Neural cell (in vitro differentiated cells): ENCODE data around the gene MTHFD1L. TPM values are rescaled to one million over a fixed set of nuclear protein-coding genes. Genes with fewer than 3 reads are reported as not detected.

Experiments used
- H2AFZ ChIP-seq: fragments of 200-600, 300-800 bp; sonication (generic), shearing (Covaris generic); 2 replicates; pipeline ENCODE4 v1.6.0; 2014; ENCODE audit warnings: low read depth, mild to moderate bottlenecking, antibody characterized with exemption, low read length, moderate library complexity
- H3F3A ChIP-seq: fragments of 200-600 bp; shearing (Covaris generic); 2 replicates; pipeline ENCODE4 v1.6.1; 2016; ENCODE audit warnings: mild to moderate bottlenecking, moderate library complexity, mixed read lengths, antibody characterized with exemption, low read length; ENCODE audit not compliant: insufficient read depth, poor library complexity, severe bottlenecking
- H3K27ac ChIP-seq: fragments of 200-600, 300-800 bp; sonication (generic), shearing (Covaris generic); 2 replicates; pipeline ENCODE4 v1.5.1; 2014; ENCODE audit warnings: mild to moderate bottlenecking, low read length, moderate library complexity
- H3K27me3 ChIP-seq: fragments of 300-800, 200-600 bp; sonication (generic), shearing (Covaris generic); 2 replicates; pipeline ENCODE4 v1.6.0; 2014; ENCODE audit warnings: mild to moderate bottlenecking, low read depth, low read length, moderate library complexity; ENCODE audit not compliant: insufficient read depth
- H3K36me3 ChIP-seq: fragments of 300-800, 200-600 bp; sonication (generic), shearing (Covaris generic); 2 replicates; pipeline ENCODE4 v1.5.1; 2014; ENCODE audit warnings: mild to moderate bottlenecking, antibody characterized with exemption, low read length, moderate library complexity; ENCODE audit not compliant: insufficient read depth
- H3K4me2 ChIP-seq: fragments of 300-800, 200-600 bp; sonication (generic), shearing (Covaris generic); 2 replicates; pipeline ENCODE4 v1.6.0; 2014; ENCODE audit warnings: mild to moderate bottlenecking, low read length
- H3K4me3 ChIP-seq: fragments of 300-800, 200-600 bp; sonication (generic), shearing (Covaris generic); 2 replicates; pipeline ENCODE4 v1.5.1; 2014; ENCODE audit warnings: mild to moderate bottlenecking, low read length, moderate library complexity
- H3K79me2 ChIP-seq: fragments of 200-600 bp; shearing (Covaris generic); replicated peaks from 2 replicates; pipeline ENCODE4 v1.6.0; 2014; ENCODE audit warnings: mild to moderate bottlenecking, low read length, moderate library complexity; ENCODE audit not compliant: insufficient read depth
- H3K9ac ChIP-seq: fragments of 300-800, 200-600 bp; sonication (generic), shearing (Covaris generic); 2 replicates; pipeline ENCODE4 v1.6.1; 2016; ENCODE audit warnings: mild to moderate bottlenecking, low read length, mixed read lengths
- H3K9me2 ChIP-seq: fragments of 200-600 bp; shearing (Covaris generic); 2 replicates; pipeline ENCODE4 v1.6.1; 2016; ENCODE audit warnings: mild to moderate bottlenecking, low read length, mixed read lengths; ENCODE audit not compliant: insufficient read depth
- H3K9me3 ChIP-seq: fragments of 200-600, 300-800 bp; sonication (generic), shearing (Covaris generic); 2 replicates; pipeline ENCODE4 v1.6.1; 2016; ENCODE audit warnings: mild to moderate bottlenecking, mixed run types, low read length, moderate library complexity, mixed read lengths
- H4K20me1 ChIP-seq: fragments of 200-600 bp; shearing (Covaris generic); 2 replicates; pipeline ENCODE4 v1.6.1; 2016; ENCODE audit warnings: mild to moderate bottlenecking, mixed run types; ENCODE audit not compliant: insufficient read depth
- EP300 ChIP-seq: fragments of 450-650 bp; conservative IDR thresholded peaks from 2 replicates; pipeline ENCODE4 v1.6.1; 2014; ENCODE audit warnings: antibody characterized with exemption, mild to moderate bottlenecking, moderate library complexity; ENCODE audit not compliant: poor library complexity, severe bottlenecking
- EZH2 ChIP-seq: fragments of 200-600, 300-800 bp; shearing (Covaris generic), sonication (generic); IDR thresholded peaks from 2 replicates; pipeline ENCODE4 v1.6.1; 2014; ENCODE audit warnings: antibody characterized with exemption, low read length, borderline replicate concordance, mild to moderate bottlenecking; ENCODE audit not compliant: insufficient read depth, poor library complexity, severe bottlenecking
- MXI1 ChIP-seq: fragments of 450-650 bp; conservative IDR thresholded peaks from 2 replicates; pipeline ENCODE4 v1.6.1; 2014; ENCODE audit warnings: antibody characterized with exemption, mild to moderate bottlenecking; ENCODE audit not compliant: poor library complexity, severe bottlenecking
- POLR2AphosphoS5 ChIP-seq: IDR thresholded peaks from 2 replicates; pipeline ENCODE4 v1.6.1; 2012
- RAD21 ChIP-seq: fragments of 450-650 bp; conservative IDR thresholded peaks from 2 replicates; pipeline ENCODE4 v1.6.1; 2014; ENCODE audit warnings: antibody characterized with exemption, mild to moderate bottlenecking, moderate library complexity
- SMC3 ChIP-seq: fragments of 450-650 bp; conservative IDR thresholded peaks from 2 replicates; pipeline ENCODE4 v1.6.1; 2014; ENCODE audit warnings: antibody characterized with exemption, mild to moderate bottlenecking, moderate library complexity; ENCODE audit not compliant: poor library complexity
- TAF1 ChIP-seq: IDR thresholded peaks from 2 replicates; pipeline ENCODE4 v1.6.1; 2012; ENCODE audit warnings: low read depth
- polyA plus RNA-seq: library from polyadenylated mRNA; depleted of rRNA; stranded (reverse); fragments of >200 nt; gene quantifications from 2 replicates; pipeline ENCODE4 v1.2.3, GENCODE V29; 2014
- TF ChIP-seq, protein P1 (sequence below): IDR thresholded peaks from 2 replicates; pipeline ENCODE4 v1.6.1; 2012; ENCODE audit warnings: borderline replicate concordance
- TF ChIP-seq, protein P2 (sequence below): fragments of 450-650 bp; IDR thresholded peaks from 2 replicates; pipeline ENCODE4 v1.5.1; 2014; ENCODE audit warnings: antibody characterized with exemption, mild to moderate bottlenecking, moderate library complexity; ENCODE audit not compliant: poor library complexity, severe bottlenecking

The MTHFD1L gene
- polyA plus RNA-seq, 1 donor from 2014 or later, result 6.3 TPM

DNA sequence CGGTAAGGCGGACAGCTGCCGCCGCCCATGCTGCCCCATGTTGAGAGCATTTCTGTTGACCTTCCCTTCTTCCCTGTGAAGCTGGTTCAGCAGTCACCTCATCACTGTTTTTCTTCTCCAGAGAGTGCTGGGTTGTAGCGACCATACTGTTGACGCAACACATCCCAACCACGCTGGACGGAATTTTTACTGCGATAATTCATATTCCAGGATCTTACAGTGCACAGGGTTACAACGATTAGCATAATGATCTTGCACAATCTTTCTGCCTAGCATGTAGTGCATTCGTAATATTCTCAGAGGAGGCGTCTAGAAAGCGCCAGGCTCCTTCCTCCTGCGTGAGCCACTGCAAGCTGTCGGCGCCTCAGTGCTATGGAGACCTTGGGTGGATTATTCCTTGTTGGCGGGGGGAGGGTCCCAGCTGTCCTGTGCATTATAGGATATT is 137.0 kb downstream of the MTHFD1L start:
- no peaks in the 10 kb centered on the region for H3K79me2 ChIP-seq
- TF ChIP-seq SMC3 (no peak), RAD21 (no peak), MXI1 (no peak), EP300 (no peak), EZH2 (no peak), TAF1 (no peak), POLR2AphosphoS5 (no peak)
- TF ChIP-seq, protein P1, sequence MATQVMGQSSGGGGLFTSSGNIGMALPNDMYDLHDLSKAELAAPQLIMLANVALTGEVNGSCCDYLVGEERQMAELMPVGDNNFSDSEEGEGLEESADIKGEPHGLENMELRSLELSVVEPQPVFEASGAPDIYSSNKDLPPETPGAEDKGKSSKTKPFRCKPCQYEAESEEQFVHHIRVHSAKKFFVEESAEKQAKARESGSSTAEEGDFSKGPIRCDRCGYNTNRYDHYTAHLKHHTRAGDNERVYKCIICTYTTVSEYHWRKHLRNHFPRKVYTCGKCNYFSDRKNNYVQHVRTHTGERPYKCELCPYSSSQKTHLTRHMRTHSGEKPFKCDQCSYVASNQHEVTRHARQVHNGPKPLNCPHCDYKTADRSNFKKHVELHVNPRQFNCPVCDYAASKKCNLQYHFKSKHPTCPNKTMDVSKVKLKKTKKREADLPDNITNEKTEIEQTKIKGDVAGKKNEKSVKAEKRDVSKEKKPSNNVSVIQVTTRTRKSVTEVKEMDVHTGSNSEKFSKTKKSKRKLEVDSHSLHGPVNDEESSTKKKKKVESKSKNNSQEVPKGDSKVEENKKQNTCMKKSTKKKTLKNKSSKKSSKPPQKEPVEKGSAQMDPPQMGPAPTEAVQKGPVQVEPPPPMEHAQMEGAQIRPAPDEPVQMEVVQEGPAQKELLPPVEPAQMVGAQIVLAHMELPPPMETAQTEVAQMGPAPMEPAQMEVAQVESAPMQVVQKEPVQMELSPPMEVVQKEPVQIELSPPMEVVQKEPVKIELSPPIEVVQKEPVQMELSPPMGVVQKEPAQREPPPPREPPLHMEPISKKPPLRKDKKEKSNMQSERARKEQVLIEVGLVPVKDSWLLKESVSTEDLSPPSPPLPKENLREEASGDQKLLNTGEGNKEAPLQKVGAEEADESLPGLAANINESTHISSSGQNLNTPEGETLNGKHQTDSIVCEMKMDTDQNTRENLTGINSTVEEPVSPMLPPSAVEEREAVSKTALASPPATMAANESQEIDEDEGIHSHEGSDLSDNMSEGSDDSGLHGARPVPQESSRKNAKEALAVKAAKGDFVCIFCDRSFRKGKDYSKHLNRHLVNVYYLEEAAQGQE, result no peak
- TF ChIP-seq, protein P2, sequence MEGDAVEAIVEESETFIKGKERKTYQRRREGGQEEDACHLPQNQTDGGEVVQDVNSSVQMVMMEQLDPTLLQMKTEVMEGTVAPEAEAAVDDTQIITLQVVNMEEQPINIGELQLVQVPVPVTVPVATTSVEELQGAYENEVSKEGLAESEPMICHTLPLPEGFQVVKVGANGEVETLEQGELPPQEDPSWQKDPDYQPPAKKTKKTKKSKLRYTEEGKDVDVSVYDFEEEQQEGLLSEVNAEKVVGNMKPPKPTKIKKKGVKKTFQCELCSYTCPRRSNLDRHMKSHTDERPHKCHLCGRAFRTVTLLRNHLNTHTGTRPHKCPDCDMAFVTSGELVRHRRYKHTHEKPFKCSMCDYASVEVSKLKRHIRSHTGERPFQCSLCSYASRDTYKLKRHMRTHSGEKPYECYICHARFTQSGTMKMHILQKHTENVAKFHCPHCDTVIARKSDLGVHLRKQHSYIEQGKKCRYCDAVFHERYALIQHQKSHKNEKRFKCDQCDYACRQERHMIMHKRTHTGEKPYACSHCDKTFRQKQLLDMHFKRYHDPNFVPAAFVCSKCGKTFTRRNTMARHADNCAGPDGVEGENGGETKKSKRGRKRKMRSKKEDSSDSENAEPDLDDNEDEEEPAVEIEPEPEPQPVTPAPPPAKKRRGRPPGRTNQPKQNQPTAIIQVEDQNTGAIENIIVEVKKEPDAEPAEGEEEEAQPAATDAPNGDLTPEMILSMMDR, result no peak
- peak overlapping the region; percentile 34 for H3K27ac ChIP-seq
- no peaks in the 10 kb centered on the region for H3K36me3 ChIP-seq
- no peaks in the 10 kb centered on the region for H3K9me3 ChIP-seq
- H2AFZ ChIP-seq, result no peak overlapping the region
- no peak overlapping the region for H3K4me2 ChIP-seq
- H3K4me3 ChIP-seq, result no peak overlapping the region
- H3K9ac ChIP-seq, result no peak overlapping the region
- H4K20me1 ChIP-seq, result no peaks in the 10 kb centered on the region
- H3F3A ChIP-seq, result no peaks in the 10 kb centered on the region
- no peaks in the 10 kb centered on the region for H3K27me3 ChIP-seq
- no peaks in the 10 kb centered on the region for H3K9me2 ChIP-seq

DNA sequence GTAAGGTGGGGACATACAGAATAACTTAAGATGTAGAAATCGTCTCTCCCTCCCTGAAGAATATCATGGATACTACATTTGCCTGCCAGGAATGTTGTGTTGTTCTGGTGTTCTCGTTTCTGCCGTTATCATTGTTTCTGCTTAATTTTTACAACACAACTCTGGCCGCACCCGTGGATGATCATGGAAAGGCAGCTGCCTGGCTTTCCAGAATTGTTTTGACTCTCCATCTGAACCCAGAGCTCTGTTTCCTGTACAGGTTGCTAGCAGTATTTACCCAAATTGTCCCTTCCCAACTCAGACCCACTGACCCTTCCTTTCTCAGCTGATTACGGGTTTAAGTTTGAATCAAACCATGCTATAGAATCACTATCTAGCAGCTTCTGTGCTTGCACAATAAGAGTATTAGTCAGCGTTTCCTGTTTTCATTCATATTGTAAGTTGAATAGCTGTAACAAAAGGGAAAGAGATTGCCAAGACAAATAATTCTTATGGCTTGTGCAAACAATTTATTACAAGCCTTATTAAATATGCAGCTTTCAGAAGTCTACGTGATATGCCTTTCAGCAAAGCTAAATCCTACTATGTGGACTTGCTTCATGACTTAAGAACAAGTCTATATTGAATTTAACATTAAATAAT is 139.0 kb downstream of the MTHFD1L start:
- H4K20me1 ChIP-seq, result no peaks in the 10 kb centered on the region
- H3K4me2 ChIP-seq, result no peak overlapping the region
- H3K4me3 ChIP-seq, result no peak overlapping the region
- TF ChIP-seq POLR2AphosphoS5 (no peak), RAD21 (no peak), MXI1 (no peak), EP300 (no peak), SMC3 (no peak), TAF1 (no peak), EZH2 (no peak)
- TF ChIP-seq, protein P2, result no peak
- TF ChIP-seq, protein P1, result no peak
- H3K27me3 ChIP-seq, result no peaks in the 10 kb centered on the region
- H3K9me3 ChIP-seq, result no peaks in the 10 kb centered on the region
- H3F3A ChIP-seq, result no peaks in the 10 kb centered on the region
- no peak overlapping the region for H3K9ac ChIP-seq
- H2AFZ ChIP-seq, result no peak overlapping the region
- H3K36me3 ChIP-seq, result no peaks in the 10 kb centered on the region
- H3K27ac ChIP-seq, result no peak overlapping the region
- H3K9me2 ChIP-seq, result no peaks in the 10 kb centered on the region
- H3K79me2 ChIP-seq, result no peaks in the 10 kb centered on the region
